ENCODE measurements around the gene KCNJ5. TPM values are rescaled to one million over a fixed set of nuclear protein-coding genes. Genes with fewer than 3 reads are reported as not detected.

The KCNJ5 gene
- total RNA-seq, 5 donors from 2014 or later (not counting 1 experiment from before 2014, with no cell fraction given) = 0.07 to 0.13 (median 0.12) TPM; not detected in 2

DNA sequence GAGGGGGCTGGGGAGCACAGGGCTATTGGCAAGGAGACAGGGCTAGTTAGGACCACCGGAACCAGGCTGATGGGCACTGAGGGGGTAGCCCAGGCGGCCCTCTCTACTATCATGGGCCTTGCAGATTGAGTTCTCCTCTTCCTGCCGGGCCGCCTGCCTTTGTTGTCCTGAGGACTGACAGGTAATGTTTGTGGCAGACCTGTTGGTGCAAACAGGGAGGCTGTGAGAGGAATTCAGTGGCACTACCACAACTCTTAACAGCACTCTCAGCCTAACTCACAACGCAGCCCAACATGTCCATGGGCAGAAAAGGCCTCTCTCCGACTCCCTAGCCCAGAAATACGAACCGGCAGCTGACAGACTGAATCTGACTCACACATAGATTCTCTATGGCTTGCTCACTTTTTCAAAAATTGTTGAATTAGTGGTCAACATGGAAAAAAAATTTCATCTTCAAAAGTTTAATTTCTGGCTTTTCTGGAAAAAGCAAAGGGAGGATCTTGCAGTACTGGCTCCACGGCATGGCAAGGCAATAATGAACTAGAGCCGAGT, 11.4 kb downstream of the KCNJ5 start:
- Mint-ChIP-seq H3K36me3 (no peaks in the 10 kb centered on the region), H3K9me3 (no peaks in the 10 kb centered on the region), H3K4me3 (no peak overlapping the region), H3K27ac (no peak overlapping the region), H3K4me1 (peaks cover 10 to 25% (median 20%) of the 10 kb centered on the region in 3 donors), H3K27me3 (peaks cover 13 to 14% of the 10 kb centered on the region in 2 donors)
- Histone ChIP-seq H3K27me3 (replicated peaks in 1 of 2; ENCODE audit: control insufficient read depth in 2 of 2, extremely low read depth in 1 of 2, insufficient read depth in 2 of 2, low read length in 1 of 2) (peaks cover 2 to 44% of the 10 kb centered on the region in 2 experiments), H3K27ac (ENCODE audit: low read length) (no peak overlapping the region), H3K36me3 (ENCODE audit: control insufficient read depth in 2 of 2, extremely low read depth in 1 of 2, insufficient read depth in 1 of 2, low read length in 1 of 2) (no peaks in the 10 kb centered on the region), H3K9me3 (no peaks in the 10 kb centered on the region), H3K4me1 (ENCODE audit: control insufficient read depth in 1 of 2, extremely low read depth in 1 of 2, insufficient read depth in 2 of 2, low read length in 2 of 2) (peaks cover 3 to 23% of the 10 kb centered on the region in 2 experiments), H3K4me3 (ENCODE audit: control insufficient read depth in 1 of 2, extremely low read depth in 1 of 2, low read length in 1 of 2) (no peak overlapping the region)
- no CpG with 5 or more reads among the region's 10 CpGs for WGBS (ENCODE audit: insufficient coverage)
- ATAC-seq (replicated peaks in 1 of 4) (no peak), DNase-seq (no peak)
- CTCF ChIA-PET = interaction anchor here in 1 of 2 donors (1.4 kb wide), 1 partner anchor 17 kb away, joined by 4 read pairs; no protein-coding TSS in a partner anchor
- POLR2A ChIA-PET = no interaction called here

DNA sequence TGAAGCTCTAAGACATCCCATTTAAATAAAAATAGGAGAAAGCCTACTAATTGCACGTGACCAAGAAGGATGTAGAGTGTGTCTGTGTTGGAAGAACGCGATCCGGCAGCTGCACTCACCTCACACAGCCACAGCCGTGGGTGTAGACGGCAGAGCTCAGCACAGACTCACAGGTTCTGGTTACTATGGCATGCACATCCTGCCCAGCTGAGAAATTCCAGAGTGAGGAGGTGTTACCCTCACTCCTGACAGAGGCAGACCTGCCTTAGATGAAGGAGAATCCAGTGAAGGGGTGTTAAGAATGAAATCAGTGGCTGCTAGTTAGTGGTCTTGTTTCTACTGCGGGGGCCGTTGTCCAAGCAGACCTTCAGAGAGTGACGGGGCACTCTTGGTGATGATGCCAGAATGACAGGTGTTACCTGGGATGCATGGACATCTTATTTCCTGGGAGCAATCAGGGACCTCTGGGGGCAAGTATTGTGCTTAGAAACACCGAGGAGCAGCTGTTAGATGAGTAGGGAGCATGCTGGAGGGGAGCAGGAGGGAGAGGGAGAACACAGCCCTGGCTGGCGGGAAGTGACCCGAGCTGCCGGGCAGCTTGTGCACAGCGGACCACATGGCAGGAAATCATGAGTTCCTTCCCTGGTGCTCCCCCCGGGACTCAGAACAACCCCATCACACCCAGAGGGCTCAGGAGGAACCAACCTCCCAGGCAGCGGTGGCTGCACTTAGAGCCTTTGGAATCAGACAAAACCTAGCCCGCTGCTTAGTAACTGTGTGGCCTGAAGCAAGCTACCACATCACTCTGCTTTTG, 12.3 kb downstream of the KCNJ5 start:
- no peak overlapping the region for H3K27ac ChIP-seq (ENCODE audit: low read length)
- DNase-seq (no peak), ATAC-seq (replicated peaks in 1 of 4) (no peak)
- peaks cover 2 to 46% of the 10 kb centered on the region in 2 experiments for H3K27me3 ChIP-seq (replicated peaks in 1 of 2; ENCODE audit: control insufficient read depth in 2 of 2, extremely low read depth in 1 of 2, insufficient read depth in 2 of 2, low read length in 1 of 2)
- WGBS (ENCODE audit: insufficient coverage) = 39% methylated on average over 11 of the region's 17 CpGs
- POLR2A ChIA-PET = no interaction called here
- H3K4me1 Mint-ChIP-seq = peaks cover 10 to 26% (median 21%) of the 10 kb centered on the region in 3 donors
- H3K36me3 Mint-ChIP-seq = no peaks in the 10 kb centered on the region
- H3K4me1 ChIP-seq (ENCODE audit: control insufficient read depth in 1 of 2, extremely low read depth in 1 of 2, insufficient read depth in 2 of 2, low read length in 2 of 2) = peaks cover 3 to 23% of the 10 kb centered on the region in 2 experiments
- no peak overlapping the region for H3K4me3 ChIP-seq (ENCODE audit: control insufficient read depth in 1 of 2, extremely low read depth in 1 of 2, low read length in 1 of 2)
- peaks cover 15 to 16% of the 10 kb centered on the region in 2 donors for H3K27me3 Mint-ChIP-seq
- H3K27ac Mint-ChIP-seq = no peak overlapping the region
- CTCF ChIA-PET = interaction anchor here (1.3 to 1.4 kb wide), 2 partner anchors 18 to 746 kb away, joined by 3 to 4 read pairs; no protein-coding TSS in a partner anchor
- no peaks in the 10 kb centered on the region for H3K9me3 Mint-ChIP-seq
- no peaks in the 10 kb centered on the region for H3K9me3 ChIP-seq
- H3K36me3 ChIP-seq (ENCODE audit: control insufficient read depth in 2 of 2, extremely low read depth in 1 of 2, insufficient read depth in 1 of 2, low read length in 1 of 2) = no peaks in the 10 kb centered on the region
- peak overlapping the region in 2 of 3 donors; percentile 56 to 80 for H3K4me3 Mint-ChIP-seq

DNA sequence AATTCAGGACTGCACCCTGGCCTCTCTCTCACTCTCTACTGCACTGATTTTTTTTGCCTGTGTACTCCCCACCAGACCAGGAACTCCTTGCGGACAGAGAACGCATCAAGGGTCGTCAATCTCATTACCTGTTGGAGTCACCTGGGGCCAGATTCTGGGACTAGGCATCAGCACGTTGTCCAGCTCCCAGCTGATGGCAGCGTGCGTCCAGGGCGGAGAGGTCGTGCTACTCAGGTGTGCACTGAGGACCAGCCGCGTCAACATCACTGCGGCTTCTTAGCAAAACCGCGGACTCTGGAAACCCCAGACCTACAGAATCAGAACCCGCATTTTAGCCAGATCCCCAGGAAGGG, 13.1 kb downstream of the KCNJ5 start:
- Mint-ChIP-seq H3K27me3 (peaks cover 20 to 23% of the 10 kb centered on the region in 2 donors), H3K9me3 (no peaks in the 10 kb centered on the region)
- CTCF ChIA-PET = interaction anchor here (0.6 to 1.3 kb wide), 2 partner anchors 747 to 1384 kb away, joined by 3 read pairs; no protein-coding TSS in a partner anchor

DNA sequence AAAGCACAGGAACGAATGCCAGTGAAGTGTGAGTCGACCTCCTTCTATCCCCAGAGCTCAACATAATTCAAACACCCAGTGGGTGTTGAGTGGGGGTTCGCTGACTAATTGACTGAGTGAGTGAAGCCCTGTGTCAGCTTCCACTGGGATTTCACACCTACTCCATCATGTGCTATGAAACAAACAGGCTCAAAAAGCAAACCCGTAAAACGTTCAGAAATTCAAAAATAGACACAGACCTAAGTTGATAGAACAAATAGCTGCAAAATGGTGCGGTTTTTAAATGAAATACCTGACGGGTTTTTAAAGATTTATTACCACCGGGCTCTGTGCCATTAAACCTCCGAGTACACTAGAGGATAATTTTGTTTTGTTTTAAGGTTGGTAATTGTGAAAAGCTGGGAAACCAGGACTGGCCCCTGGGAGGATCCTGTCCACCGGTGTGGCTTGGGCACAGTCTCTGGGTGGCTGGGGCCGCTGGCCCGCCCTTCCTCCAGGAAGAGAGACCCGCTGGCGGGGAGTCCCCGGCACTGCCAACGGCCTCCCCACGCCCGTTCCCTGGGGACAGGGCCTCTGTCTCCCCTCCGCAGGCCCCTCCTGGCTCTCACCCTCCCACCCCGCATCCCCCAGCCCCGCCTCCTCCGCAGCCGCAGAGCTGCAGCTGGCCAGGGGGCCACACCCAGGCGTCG, 13.6 kb downstream of the KCNJ5 start:
- peak overlapping the region; percentile 44 to 57 for H3K4me3 ChIP-seq (ENCODE audit: control insufficient read depth in 1 of 2, extremely low read depth in 1 of 2, low read length in 1 of 2)
- no peaks in the 10 kb centered on the region for H3K36me3 ChIP-seq (ENCODE audit: control insufficient read depth in 2 of 2, extremely low read depth in 1 of 2, insufficient read depth in 1 of 2, low read length in 1 of 2)
- ChIA-PET POLR2A (no interaction called here), CTCF (interaction anchor here (0.6 to 1.3 kb wide), 4 partner anchors 54 to 1383 kb away, joined by 3 to 4 read pairs (median 3); no protein-coding TSS in a partner anchor)
- ATAC-seq (replicated peaks in 1 of 4) (peak in 3 of 4 experiments; percentile 11 to 42 (median 26)), DNase-seq (peak in 2 of 35 experiments; percentile 7 to 17)
- Mint-ChIP-seq H3K4me3 (peak overlapping the region; percentile 53 to 80 (median 73)), H3K27ac (no peak overlapping the region), H3K9me3 (no peaks in the 10 kb centered on the region), H3K4me1 (peaks cover 10 to 27% (median 23%) of the 10 kb centered on the region in 3 donors), H3K27me3 (peaks cover 25 to 28% of the 10 kb centered on the region in 2 donors), H3K36me3 (no peaks in the 10 kb centered on the region)
- peaks cover 3 to 23% of the 10 kb centered on the region in 2 experiments for H3K4me1 ChIP-seq (ENCODE audit: control insufficient read depth in 1 of 2, extremely low read depth in 1 of 2, insufficient read depth in 2 of 2, low read length in 2 of 2)
- H3K27ac ChIP-seq (ENCODE audit: low read length) = no peak overlapping the region
- 8% methylated on average over 14 of the region's 25 CpGs for WGBS (ENCODE audit: insufficient coverage)
- H3K9me3 ChIP-seq = no peaks in the 10 kb centered on the region
- peaks cover under 1 to 55% of the 10 kb centered on the region in 2 experiments for H3K27me3 ChIP-seq (replicated peaks in 1 of 2; ENCODE audit: control insufficient read depth in 2 of 2, extremely low read depth in 1 of 2, insufficient read depth in 2 of 2, low read length in 1 of 2)

More for the DNA sequence above, 13.1 kb downstream of the KCNJ5 start:
- POLR2A ChIA-PET = no interaction called here
- no peaks in the 10 kb centered on the region for H3K36me3 Mint-ChIP-seq
- no peaks in the 10 kb centered on the region for H3K9me3 ChIP-seq
- DNase-seq = no peak
- peaks cover 10 to 27% (median 23%) of the 10 kb centered on the region in 3 donors for H3K4me1 Mint-ChIP-seq
- 70% methylated on average over 13 of the region's 14 CpGs for WGBS (ENCODE audit: insufficient coverage)
- no peak overlapping the region for H3K27ac Mint-ChIP-seq
- H3K4me3 ChIP-seq (ENCODE audit: control insufficient read depth in 1 of 2, extremely low read depth in 1 of 2, low read length in 1 of 2) = no peak overlapping the region
- H3K27ac ChIP-seq (ENCODE audit: low read length) = no peak overlapping the region
- H3K36me3 ChIP-seq (ENCODE audit: control insufficient read depth in 2 of 2, extremely low read depth in 1 of 2, insufficient read depth in 1 of 2, low read length in 1 of 2) = no peaks in the 10 kb centered on the region
- no peak for ATAC-seq (replicated peaks in 1 of 4)
- H3K4me3 Mint-ChIP-seq = peak overlapping the region; percentile 48 to 80 (median 56)
- peaks cover 2 to 50% of the 10 kb centered on the region in 2 experiments for H3K27me3 ChIP-seq (replicated peaks in 1 of 2; ENCODE audit: control insufficient read depth in 2 of 2, extremely low read depth in 1 of 2, insufficient read depth in 2 of 2, low read length in 1 of 2)
- peaks cover 3 to 23% of the 10 kb centered on the region in 2 experiments for H3K4me1 ChIP-seq (ENCODE audit: control insufficient read depth in 1 of 2, extremely low read depth in 1 of 2, insufficient read depth in 2 of 2, low read length in 2 of 2)

DNA sequence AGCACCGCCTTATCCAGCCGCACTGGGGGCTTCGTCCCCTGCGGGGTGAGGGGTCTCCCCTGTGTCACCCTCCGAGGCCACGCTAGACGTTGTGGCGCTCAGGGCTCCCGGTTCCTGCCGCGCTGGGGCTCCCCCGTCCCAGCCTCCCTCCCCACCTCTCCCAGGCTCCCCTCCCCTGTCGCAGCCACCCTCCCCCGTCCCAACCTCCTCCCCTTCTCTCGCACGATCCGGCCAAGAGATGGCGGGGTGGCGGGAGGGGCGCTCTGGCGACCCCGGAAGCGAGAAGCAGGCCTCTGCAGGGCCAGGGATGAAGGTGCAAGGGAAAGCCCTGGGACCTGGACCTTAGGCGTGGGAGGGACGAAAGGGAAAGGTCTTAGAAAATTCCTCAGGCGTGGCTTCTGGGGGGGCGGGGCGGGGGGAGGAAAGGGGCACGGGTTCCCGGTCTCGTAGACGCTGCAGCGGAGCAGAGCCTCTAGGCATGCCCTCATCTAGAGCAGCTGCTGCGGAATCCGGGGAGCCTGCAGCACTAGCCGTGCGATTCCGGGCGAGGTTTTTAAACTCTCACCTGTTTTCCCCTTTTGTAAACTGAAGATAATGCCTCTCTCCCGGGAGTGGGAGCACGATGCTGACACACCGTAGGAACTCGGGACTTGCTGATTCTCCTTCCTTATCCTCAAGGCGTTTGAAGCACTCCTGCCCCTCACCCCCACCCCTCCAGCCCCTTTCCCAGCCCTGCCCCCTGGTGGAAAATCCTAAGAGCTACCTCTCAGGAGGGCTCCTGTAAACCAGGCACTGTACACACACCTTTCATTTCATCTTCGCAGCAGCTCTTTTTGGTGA, 14.4 kb downstream of the KCNJ5 start:
- H3K9me3 ChIP-seq = no peaks in the 10 kb centered on the region
- Mint-ChIP-seq H3K27me3 (peaks cover 28 to 35% of the 10 kb centered on the region in 2 donors), H3K27ac (no peak overlapping the region), H3K4me3 (peak overlapping the region; percentile 73 to 80 (median 78)), H3K4me1 (peaks cover 10 to 27% (median 23%) of the 10 kb centered on the region in 3 donors), H3K9me3 (no peaks in the 10 kb centered on the region), H3K36me3 (no peaks in the 10 kb centered on the region)
- peak; percentile 69 to 83 (median 77) for ATAC-seq (replicated peaks in 1 of 4)
- DNase-seq = peak in 29 of 35 experiments; percentile 12 to 61 (median 30)
- no peaks in the 10 kb centered on the region for H3K36me3 ChIP-seq (ENCODE audit: control insufficient read depth in 2 of 2, extremely low read depth in 1 of 2, insufficient read depth in 1 of 2, low read length in 1 of 2)
- H3K27ac ChIP-seq (ENCODE audit: low read length) = no peak overlapping the region
- ChIA-PET CTCF (interaction anchor here (0.6 to 1.7 kb wide), 21 partner anchors 10 to 1536 kb away, joined by 3 to 7 read pairs (median 3); no protein-coding TSS in a partner anchor), POLR2A (no interaction called here)
- peaks cover 3 to 23% of the 10 kb centered on the region in 2 experiments for H3K4me1 ChIP-seq (ENCODE audit: control insufficient read depth in 1 of 2, extremely low read depth in 1 of 2, insufficient read depth in 2 of 2, low read length in 2 of 2)
- peaks cover 0 to 56% of the 10 kb centered on the region in 2 experiments for H3K27me3 ChIP-seq (replicated peaks in 1 of 2; ENCODE audit: control insufficient read depth in 2 of 2, extremely low read depth in 1 of 2, insufficient read depth in 2 of 2, low read length in 1 of 2)
- H3K4me3 ChIP-seq (ENCODE audit: control insufficient read depth in 1 of 2, extremely low read depth in 1 of 2, low read length in 1 of 2) = peak overlapping the region; percentile 29 to 57
- under 1% methylated on average over 33 of the region's 45 CpGs for WGBS (ENCODE audit: insufficient coverage)
